ENCODE results near the gene EEF1E1. TPM values are rescaled to one million over a fixed set of nuclear protein-coding genes. Genes with fewer than 3 reads are reported as not detected.

Gene EEF1E1
- total RNA-seq (2022) (38.8 and 41.5 TPM in 2 replicates), Bru-seq, nascent RNA (percentile 88 among the genes with signal in this experiment), BruChase-seq, experiment 1, labeled RNA remaining after a 6-hour chase (percentile 94 among the genes with signal in this experiment), BruChase-seq, experiment 2, labeled RNA remaining after a 2-hour chase (percentile 94 among the genes with signal in this experiment)
- long read RNA-seq, transcript EEF1E1-205 (3 exons, 654 nt) = minor isoform, 11 of 101 reads
- long read RNA-seq, transcript EEF1E1-201 (4 exons, 1,077 nt) = major isoform, 55 of 101 reads
- long read RNA-seq, partial matches to known transcripts = 25 of 101 reads
- long read RNA-seq, other reads (novel, unspliced or antisense) = 8 of 101 reads

GRCh38 chr6:8102122-8102958 lies at the start of gene EEF1E1:
EEF1E1 (minus strand) TSS chr6:8102548; CDS start chr6:8102521, 27 bp downstream.
- intact Hi-C loops (cut with micrococcal nuclease; ENCODE audit: unreplicated experiment) = no loop called here
- peak within 1 kb of the TSS; percentile 83 for H3K27ac Mint-ChIP-seq (ENCODE audit: unreplicated experiment)
- H3K4me1 Mint-ChIP-seq (ENCODE audit: low read depth, unreplicated experiment) = peaks cover 12% of the 10 kb centered on the region
- H3K4me3 Mint-ChIP-seq (ENCODE audit: low read depth, unreplicated experiment) = peak within 1 kb of the TSS; percentile 80
- peaks cover 2% of the 10 kb centered on the region for H3K9me3 Mint-ChIP-seq (ENCODE audit: low read depth, unreplicated experiment)
- CTCF ChIA-PET = interaction anchor here (0.6 to 1.6 kb wide), 7 partner anchors 17 to 1284 kb away, joined by 3 to 11 read pairs (median 5); partner anchors contain the start of gene BLOC1S5
- no TSS peak for BruUV-seq (replicated peaks)
- H3K27me3 Mint-ChIP-seq (ENCODE audit: unreplicated experiment) = no peaks in the 10 kb centered on the region
- no peak for TF ChIP-seq CTCF (IDR thresholded peaks at IDR 0.05; ENCODE audit: unreplicated experiment)
- DNase-seq = peak; percentile 86
- peaks cover 42% of the 10 kb centered on the region for H3K36me3 Mint-ChIP-seq (ENCODE audit: insufficient read depth, unreplicated experiment)

GRCh38 chr6:8149350-8149749 lies 47.0 kb upstream of the EEF1E1 start:
- Mint-ChIP-seq H3K9me3 (ENCODE audit: low read depth, unreplicated experiment) (no peaks in the 10 kb centered on the region), H3K36me3 (ENCODE audit: insufficient read depth, unreplicated experiment) (no peaks in the 10 kb centered on the region), H3K4me3 (ENCODE audit: low read depth, unreplicated experiment) (no peak overlapping the region), H3K27me3 (ENCODE audit: unreplicated experiment) (no peaks in the 10 kb centered on the region), H3K27ac (ENCODE audit: unreplicated experiment) (no peak overlapping the region), H3K4me1 (ENCODE audit: low read depth, unreplicated experiment) (no peaks in the 10 kb centered on the region)
- no peak for TF ChIP-seq CTCF (IDR thresholded peaks at IDR 0.05; ENCODE audit: unreplicated experiment)
- no peak for DNase-seq
- CTCF ChIA-PET = no interaction called here
- intact Hi-C loops (cut with micrococcal nuclease; ENCODE audit: unreplicated experiment) = no loop called here
- no TSS peak for BruUV-seq (replicated peaks)

- intact Hi-C loops (cut with micrococcal nuclease; ENCODE audit: unreplicated experiment) = no loop called here
- CTCF ChIA-PET = interaction anchor here (0.7 kb wide), 1 partner anchor 12 kb away, joined by 7 read pairs; no protein-coding TSS in a partner anchor
- Mint-ChIP-seq H3K4me1 (ENCODE audit: low read depth, unreplicated experiment) (no peaks in the 10 kb centered on the region), H3K36me3 (ENCODE audit: insufficient read depth, unreplicated experiment) (no peaks in the 10 kb centered on the region), H3K27ac (ENCODE audit: unreplicated experiment) (no peak overlapping the region), H3K9me3 (ENCODE audit: low read depth, unreplicated experiment) (no peaks in the 10 kb centered on the region), H3K27me3 (ENCODE audit: unreplicated experiment) (no peaks in the 10 kb centered on the region), H3K4me3 (ENCODE audit: low read depth, unreplicated experiment) (no peak overlapping the region)
- no peak for DNase-seq
- BruUV-seq (replicated peaks) = no TSS peak
- TF ChIP-seq CTCF (IDR thresholded peaks at IDR 0.05; ENCODE audit: unreplicated experiment) = no peak
Measured at GRCh38 chr6:8143945-8144344, 41.6 kb upstream of the EEF1E1 start.

DNA sequence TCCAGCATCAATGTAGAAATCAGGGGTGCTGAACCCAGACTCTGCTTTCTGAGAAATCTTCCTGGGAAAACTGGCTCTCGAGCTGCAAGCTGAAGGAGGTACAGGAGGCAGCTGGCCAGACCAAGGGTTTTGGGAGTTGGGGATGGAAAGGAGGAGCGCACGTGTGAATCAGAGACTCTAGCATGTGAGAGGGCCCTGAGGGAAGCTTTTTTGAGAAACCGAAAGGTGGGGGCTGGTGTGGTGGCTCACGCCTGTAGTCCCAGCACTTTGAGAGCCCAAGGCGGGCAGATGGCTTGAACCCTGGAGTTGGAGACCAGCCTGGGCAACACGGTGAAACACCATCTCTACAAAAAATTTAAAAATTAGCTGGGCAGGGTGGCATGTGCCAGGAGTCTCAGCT lies 37.1 kb upstream of the EEF1E1 start:
- intact Hi-C loops (cut with micrococcal nuclease; ENCODE audit: unreplicated experiment) = no loop called here
- CTCF ChIA-PET = interaction anchor here (0.6 kb wide), 1 partner anchor 20 kb away, joined by 3 read pairs; no protein-coding TSS in a partner anchor
- Mint-ChIP-seq H3K36me3 (ENCODE audit: insufficient read depth, unreplicated experiment) (no peaks in the 10 kb centered on the region), H3K27ac (ENCODE audit: unreplicated experiment) (peak overlapping the region; percentile 58), H3K4me3 (ENCODE audit: low read depth, unreplicated experiment) (no peak overlapping the region), H3K9me3 (ENCODE audit: low read depth, unreplicated experiment) (no peaks in the 10 kb centered on the region), H3K4me1 (ENCODE audit: low read depth, unreplicated experiment) (no peaks in the 10 kb centered on the region), H3K27me3 (ENCODE audit: unreplicated experiment) (no peaks in the 10 kb centered on the region)
- TF ChIP-seq CTCF (IDR thresholded peaks at IDR 0.05; ENCODE audit: unreplicated experiment) = no peak
- no peak for DNase-seq
- BruUV-seq (replicated peaks) = no TSS peak

All from Calu3 (cell line).